ENCODE measurements around the gene STN1. TPM values are rescaled to one million over a fixed set of nuclear protein-coding genes. Genes with fewer than 3 reads are reported as not detected.

STN1 gene
- total and polyA plus RNA-seq, 10 of the 15 experiments (the other 5 are each of a cell fraction or from before 2014, with no cell fraction given) = 22.2 to 31.8 (median 28.5) TPM

DNA sequence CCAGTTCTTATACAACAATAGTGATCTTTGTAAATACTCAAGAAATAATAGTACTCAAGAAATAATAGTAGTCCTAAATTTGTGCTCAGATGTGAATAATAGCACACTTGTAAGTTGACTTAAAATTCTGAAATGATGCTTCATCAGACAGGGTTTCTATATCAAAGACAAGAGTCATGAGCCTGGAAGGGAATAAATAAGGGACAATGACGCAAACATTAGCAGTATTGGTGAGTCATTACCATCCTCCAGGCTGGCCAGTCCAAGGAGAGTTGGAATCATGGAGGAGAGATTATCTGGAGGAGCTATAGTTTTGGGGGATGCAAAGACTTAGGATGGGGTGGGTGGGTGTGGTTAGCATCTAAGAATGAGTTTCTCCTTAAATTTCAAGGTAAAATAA lies 56.5 kb downstream of the STN1 start (continued):
- TF ChIP-seq, protein P1, sequence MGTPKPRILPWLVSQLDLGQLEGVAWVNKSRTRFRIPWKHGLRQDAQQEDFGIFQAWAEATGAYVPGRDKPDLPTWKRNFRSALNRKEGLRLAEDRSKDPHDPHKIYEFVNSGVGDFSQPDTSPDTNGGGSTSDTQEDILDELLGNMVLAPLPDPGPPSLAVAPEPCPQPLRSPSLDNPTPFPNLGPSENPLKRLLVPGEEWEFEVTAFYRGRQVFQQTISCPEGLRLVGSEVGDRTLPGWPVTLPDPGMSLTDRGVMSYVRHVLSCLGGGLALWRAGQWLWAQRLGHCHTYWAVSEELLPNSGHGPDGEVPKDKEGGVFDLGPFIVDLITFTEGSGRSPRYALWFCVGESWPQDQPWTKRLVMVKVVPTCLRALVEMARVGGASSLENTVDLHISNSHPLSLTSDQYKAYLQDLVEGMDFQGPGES (IDR thresholded peaks at IDR 0.05) = no peak
- TF ChIP-seq ESRRA (IDR thresholded peaks at IDR 0.05; ENCODE audit: low read length) = no peak
- TF ChIP-seq KAT2A (conservative IDR thresholded peaks at IDR 0.05; ENCODE audit: control insufficient read depth, low read depth, low read length) = no peak

DNA sequence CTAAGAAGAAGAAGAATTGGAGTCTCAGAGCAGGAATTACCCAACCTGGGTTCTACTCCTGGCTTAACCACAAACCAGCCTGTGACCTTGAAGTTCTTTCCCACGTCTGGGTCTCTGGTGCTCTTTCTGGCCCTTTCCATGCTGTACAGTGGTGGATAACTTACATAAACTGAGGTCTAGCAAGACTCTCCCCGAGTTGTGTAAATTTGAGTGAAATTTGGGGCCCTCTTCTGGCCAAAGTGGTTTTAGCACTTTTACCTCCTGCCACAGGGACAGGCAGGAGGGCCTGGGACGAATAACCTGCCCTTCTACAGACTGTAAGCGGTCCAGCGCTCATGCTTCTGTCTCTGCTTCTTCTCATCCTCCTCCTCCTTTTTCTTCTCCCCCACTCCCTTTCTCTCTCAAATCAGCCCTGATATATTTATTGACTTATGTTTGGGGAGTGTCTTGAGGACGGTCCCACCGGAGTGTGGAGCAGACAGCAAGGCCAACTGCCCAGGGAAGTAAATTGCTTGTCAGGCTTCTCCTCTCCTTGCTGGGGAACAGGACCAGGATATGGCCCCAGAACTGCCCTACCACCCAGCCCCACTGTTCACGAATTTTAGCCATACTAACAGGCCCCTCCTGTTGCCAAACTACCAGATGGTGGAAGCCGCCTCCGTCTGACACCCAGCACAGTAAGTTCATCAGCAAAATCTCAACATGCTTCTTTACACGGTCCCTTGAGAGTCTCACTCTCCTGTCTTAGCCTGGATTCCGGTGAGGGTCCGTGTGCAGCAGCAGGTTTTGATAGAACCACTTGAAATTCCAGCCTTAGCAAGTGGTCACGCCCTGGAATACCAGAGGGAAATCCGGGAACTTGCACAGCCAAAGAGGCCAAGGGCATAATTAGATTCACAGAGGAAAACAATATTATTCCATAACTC lies 58.6 kb downstream of the STN1 start:
- Histone ChIP-seq H2AFZ (ENCODE audit: control insufficient read depth, low read depth, low read length) (no peak overlapping the region; the same call in 1 of the 2 replicates), H4K20me1 (ENCODE audit: control insufficient read depth, insufficient read depth) (no peaks in the 10 kb centered on the region), H3K36me3 (ENCODE audit: control insufficient read depth in 2 of 2, insufficient read depth in 2 of 2, low read length in 1 of 2) (no peaks in the 10 kb centered on the region), H3K9ac (ENCODE audit: control insufficient read depth, insufficient read depth, low read length) (no peak overlapping the region), H3K4me3 (no peak overlapping the region), H3K27ac (ENCODE audit: control insufficient read depth, insufficient read depth) (no peak overlapping the region), H3K9me3 (replicated peaks; ENCODE audit: control insufficient read depth, insufficient read depth, low read length) (no peaks in the 10 kb centered on the region), H3K4me2 (ENCODE audit: control insufficient read depth, insufficient read depth) (no peak overlapping the region), H3K27me3 (replicated peaks in 1 of 2; ENCODE audit: control insufficient read depth in 2 of 2, insufficient read depth in 2 of 2, low read length in 1 of 2) (peaks cover 6 to 9% of the 10 kb centered on the region in 2 experiments), H3K4me1 (ENCODE audit: control insufficient read depth, insufficient read depth, low read length) (no peaks in the 10 kb centered on the region; the same call in 1 of the 2 replicates), H3K79me2 (ENCODE audit: control insufficient read depth, insufficient read depth, low read length) (no peaks in the 10 kb centered on the region)
- SMC1A ChIA-PET (ENCODE audit: uncharacterized antibody, unreplicated experiment) = interaction anchor here (1.3 to 3.5 kb wide), 2 partner anchors 12 to 147 kb away, joined by 4 to 50 read pairs; no protein-coding TSS in a partner anchor
- CTCF ChIA-PET = interaction anchor here (0.6 to 4.3 kb wide), 10 partner anchors 13 to 154 kb away, joined by 3 to 45 read pairs (median 4); no protein-coding TSS in a partner anchor
- RAD21 ChIA-PET (ENCODE audit: unreplicated experiment) = interaction anchor here (0.8 to 1.0 kb wide), 2 partner anchors 12 to 154 kb away, joined by 3 to 4 read pairs; no protein-coding TSS in a partner anchor
- in situ Hi-C loops (cut with MboI) = loop anchor here (5.0 kb wide), 1 partner anchor 147 kb away; no protein-coding TSS in a partner anchor
- 39% methylated on average over 15 of the region's 15 CpGs for WGBS (ENCODE audit: insufficient coverage, insufficient replicate concordance, low lambda C conversion rate, missing lambda C conversion rate)
- POLR2A ChIA-PET = no interaction called here
- ATAC-seq = peak; percentile 97
- intact Hi-C loops (cut with micrococcal nuclease; ENCODE audit: unreplicated experiment) = loop anchor here (1.0 kb wide), 1 partner anchor 146 kb away; no protein-coding TSS in a partner anchor
- FAIRE-seq = peak; percentile 68
- peak; percentile 24 for DNase-seq (ENCODE audit: low read depth, low spot score)
- BruUV-seq (replicated peaks) = no TSS peak
- TF ChIP-seq RAD21 (IDR thresholded peaks at IDR 0.05; ENCODE audit: insufficient read depth, low read depth, low read length) (peak; percentile 68), IKZF2 (IDR thresholded peaks at IDR 0.05) (no peak), STAT3 (IDR thresholded peaks at IDR 0.05; ENCODE audit: low read depth, low read length) (no peak), HCFC1 (IDR thresholded peaks at IDR 0.05; ENCODE audit: low read length) (no peak), SMAD5 (IDR thresholded peaks at IDR 0.05; ENCODE audit: low read depth) (no peak), FOS (IDR thresholded peaks at IDR 0.05; ENCODE audit: borderline replicate concordance, extremely low read depth, insufficient read length) (no peak), BACH1 (IDR thresholded peaks at IDR 0.05; ENCODE audit: borderline replicate concordance) (no peak)
- TF ChIP-seq, protein P2, sequence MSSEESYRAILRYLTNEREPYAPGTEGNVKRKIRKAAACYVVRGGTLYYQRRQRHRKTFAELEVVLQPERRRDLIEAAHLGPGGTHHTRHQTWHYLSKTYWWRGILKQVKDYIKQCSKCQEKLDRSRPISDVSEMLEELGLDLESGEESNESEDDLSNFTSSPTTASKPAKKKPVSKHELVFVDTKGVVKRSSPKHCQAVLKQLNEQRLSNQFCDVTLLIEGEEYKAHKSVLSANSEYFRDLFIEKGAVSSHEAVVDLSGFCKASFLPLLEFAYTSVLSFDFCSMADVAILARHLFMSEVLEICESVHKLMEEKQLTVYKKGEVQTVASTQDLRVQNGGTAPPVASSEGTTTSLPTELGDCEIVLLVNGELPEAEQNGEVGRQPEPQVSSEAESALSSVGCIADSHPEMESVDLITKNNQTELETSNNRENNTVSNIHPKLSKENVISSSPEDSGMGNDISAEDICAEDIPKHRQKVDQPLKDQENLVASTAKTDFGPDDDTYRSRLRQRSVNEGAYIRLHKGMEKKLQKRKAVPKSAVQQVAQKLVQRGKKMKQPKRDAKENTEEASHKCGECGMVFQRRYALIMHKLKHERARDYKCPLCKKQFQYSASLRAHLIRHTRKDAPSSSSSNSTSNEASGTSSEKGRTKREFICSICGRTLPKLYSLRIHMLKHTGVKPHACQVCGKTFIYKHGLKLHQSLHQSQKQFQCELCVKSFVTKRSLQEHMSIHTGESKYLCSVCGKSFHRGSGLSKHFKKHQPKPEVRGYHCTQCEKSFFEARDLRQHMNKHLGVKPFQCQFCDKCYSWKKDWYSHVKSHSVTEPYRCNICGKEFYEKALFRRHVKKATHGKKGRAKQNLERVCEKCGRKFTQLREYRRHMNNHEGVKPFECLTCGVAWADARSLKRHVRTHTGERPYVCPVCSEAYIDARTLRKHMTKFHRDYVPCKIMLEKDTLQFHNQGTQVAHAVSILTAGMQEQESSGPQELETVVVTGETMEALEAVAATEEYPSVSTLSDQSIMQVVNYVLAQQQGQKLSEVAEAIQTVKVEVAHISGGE (CRISPR knock-in tag; IDR thresholded peaks at IDR 0.05) = no peak
- TF ChIP-seq, protein P3, sequence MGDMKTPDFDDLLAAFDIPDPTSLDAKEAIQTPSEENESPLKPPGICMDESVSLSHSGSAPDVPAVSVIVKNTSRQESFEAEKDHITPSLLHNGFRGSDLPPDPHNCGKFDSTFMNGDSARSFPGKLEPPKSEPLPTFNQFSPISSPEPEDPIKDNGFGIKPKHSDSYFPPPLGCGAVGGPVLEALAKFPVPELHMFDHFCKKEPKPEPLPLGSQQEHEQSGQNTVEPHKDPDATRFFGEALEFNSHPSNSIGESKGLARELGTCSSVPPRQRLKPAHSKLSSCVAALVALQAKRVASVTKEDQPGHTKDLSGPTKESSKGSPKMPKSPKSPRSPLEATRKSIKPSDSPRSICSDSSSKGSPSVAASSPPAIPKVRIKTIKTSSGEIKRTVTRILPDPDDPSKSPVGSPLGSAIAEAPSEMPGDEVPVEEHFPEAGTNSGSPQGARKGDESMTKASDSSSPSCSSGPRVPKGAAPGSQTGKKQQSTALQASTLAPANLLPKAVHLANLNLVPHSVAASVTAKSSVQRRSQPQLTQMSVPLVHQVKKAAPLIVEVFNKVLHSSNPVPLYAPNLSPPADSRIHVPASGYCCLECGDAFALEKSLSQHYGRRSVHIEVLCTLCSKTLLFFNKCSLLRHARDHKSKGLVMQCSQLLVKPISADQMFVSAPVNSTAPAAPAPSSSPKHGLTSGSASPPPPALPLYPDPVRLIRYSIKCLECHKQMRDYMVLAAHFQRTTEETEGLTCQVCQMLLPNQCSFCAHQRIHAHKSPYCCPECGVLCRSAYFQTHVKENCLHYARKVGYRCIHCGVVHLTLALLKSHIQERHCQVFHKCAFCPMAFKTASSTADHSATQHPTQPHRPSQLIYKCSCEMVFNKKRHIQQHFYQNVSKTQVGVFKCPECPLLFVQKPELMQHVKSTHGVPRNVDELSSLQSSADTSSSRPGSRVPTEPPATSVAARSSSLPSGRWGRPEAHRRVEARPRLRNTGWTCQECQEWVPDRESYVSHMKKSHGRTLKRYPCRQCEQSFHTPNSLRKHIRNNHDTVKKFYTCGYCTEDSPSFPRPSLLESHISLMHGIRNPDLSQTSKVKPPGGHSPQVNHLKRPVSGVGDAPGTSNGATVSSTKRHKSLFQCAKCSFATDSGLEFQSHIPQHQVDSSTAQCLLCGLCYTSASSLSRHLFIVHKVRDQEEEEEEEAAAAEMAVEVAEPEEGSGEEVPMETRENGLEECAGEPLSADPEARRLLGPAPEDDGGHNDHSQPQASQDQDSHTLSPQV (IDR thresholded peaks at IDR 0.05) = no peak; the same call in 1 of the 2 replicates

Data from GM12878 (cell line).